ENCODE measurements around the gene TXNL4A. TPM values are rescaled to one million over a fixed set of nuclear protein-coding genes. Genes with fewer than 3 reads are reported as not detected.

The TXNL4A gene
- polyA plus RNA-seq, 1 experiment, result 131 TPM

DNA sequence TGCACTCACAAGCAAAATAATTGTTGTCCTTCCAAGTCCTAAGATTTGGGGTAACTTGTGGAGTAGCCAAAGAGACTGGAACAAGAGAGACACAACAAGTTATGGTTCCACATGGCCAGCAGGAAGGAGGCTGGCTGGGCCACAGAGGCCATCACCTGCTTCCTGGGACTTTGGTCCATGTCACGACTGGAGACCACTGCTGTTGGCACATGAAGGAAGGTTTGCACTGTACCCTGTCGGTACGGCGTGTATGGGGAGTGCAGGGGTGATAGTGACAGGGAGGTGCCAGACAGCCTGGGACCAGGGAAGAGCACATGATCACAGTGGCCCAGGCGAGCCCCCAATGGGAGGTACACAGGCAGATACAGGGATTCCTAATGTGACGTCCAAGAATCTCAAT lies 52.4 kb downstream of the TXNL4A start:
- ChIA-PET POLR2A (no interaction called here), CTCF (no interaction called here)
- TF ChIP-seq, protein P1, sequence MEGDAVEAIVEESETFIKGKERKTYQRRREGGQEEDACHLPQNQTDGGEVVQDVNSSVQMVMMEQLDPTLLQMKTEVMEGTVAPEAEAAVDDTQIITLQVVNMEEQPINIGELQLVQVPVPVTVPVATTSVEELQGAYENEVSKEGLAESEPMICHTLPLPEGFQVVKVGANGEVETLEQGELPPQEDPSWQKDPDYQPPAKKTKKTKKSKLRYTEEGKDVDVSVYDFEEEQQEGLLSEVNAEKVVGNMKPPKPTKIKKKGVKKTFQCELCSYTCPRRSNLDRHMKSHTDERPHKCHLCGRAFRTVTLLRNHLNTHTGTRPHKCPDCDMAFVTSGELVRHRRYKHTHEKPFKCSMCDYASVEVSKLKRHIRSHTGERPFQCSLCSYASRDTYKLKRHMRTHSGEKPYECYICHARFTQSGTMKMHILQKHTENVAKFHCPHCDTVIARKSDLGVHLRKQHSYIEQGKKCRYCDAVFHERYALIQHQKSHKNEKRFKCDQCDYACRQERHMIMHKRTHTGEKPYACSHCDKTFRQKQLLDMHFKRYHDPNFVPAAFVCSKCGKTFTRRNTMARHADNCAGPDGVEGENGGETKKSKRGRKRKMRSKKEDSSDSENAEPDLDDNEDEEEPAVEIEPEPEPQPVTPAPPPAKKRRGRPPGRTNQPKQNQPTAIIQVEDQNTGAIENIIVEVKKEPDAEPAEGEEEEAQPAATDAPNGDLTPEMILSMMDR (IDR thresholded peaks at IDR 0.05; ENCODE audit: low read depth, low read length), result no peak
- H3K27ac ChIP-seq (ENCODE audit: low read depth, low read length), result no peak overlapping the region
- H3K9me3 ChIP-seq (ENCODE audit: control insufficient read depth, insufficient read depth, low read length), result peaks cover 35% of the 10 kb centered on the region
- no peak for DNase-seq (ENCODE audit: low read depth, low spot score)
- H3K27me3 ChIP-seq (ENCODE audit: control insufficient read depth, insufficient read depth, low read length), result no peaks in the 10 kb centered on the region
- no peak overlapping the region for H3K4me3 ChIP-seq (ENCODE audit: low read depth, low read length)

DNA sequence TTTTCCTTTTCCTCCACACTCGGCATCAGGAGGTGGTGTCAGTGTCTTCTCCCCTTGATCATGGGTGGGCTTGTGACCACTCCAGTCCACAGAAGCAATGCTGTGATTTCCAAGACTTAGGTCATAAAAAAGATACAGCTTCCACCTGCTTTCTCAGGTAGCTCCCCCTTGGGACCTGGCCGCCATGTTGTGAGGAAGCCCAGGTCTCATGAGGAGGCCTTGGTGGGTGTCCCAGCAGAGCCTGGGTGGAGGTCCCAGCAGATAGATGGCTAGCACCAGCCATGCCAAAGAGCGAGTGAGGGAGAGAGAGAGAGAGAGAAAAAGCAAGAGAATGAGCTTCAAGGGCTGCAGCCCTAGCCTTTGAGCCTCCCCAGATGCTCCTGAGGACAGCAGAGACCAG lies 52.9 kb downstream of the TXNL4A start:
- no peak for DNase-seq (ENCODE audit: low read depth, low spot score)
- POLR2A ChIA-PET, result interaction anchor here (0.7 kb wide), 1 partner anchor 24 kb away, joined by 3 read pairs; no protein-coding TSS in a partner anchor
- H3K27me3 ChIP-seq (ENCODE audit: control insufficient read depth, insufficient read depth, low read length), result no peaks in the 10 kb centered on the region
- CTCF ChIA-PET, result no interaction called here
- no peak overlapping the region for H3K4me3 ChIP-seq (ENCODE audit: low read depth, low read length)
- H3K9me3 ChIP-seq (ENCODE audit: control insufficient read depth, insufficient read depth, low read length), result peaks cover 35% of the 10 kb centered on the region
- H3K27ac ChIP-seq (ENCODE audit: low read depth, low read length), result no peak overlapping the region
- TF ChIP-seq, protein P1 (IDR thresholded peaks at IDR 0.05; ENCODE audit: low read depth, low read length), result no peak

DNA sequence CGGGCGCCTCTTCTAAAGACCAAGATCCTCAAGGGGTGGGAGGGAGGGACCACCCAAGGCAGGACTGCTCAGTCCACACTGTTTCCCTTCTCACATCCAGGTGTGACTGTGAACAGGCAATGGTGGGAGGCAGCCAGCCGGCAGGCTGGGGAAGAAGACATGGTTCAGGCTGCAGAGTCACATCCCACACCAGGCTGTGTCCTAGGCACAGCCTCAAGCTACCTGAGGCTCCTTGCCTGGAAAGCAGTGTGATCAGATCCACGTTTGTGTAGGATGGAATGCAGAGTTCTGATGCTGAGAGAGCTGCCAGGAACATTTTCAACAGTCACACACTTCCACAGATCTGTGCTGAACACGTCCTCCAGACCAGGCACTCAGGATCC lies 53.3 kb downstream of the TXNL4A start:
- Histone ChIP-seq H3K4me3 (ENCODE audit: low read depth, low read length) (no peak overlapping the region), H3K27ac (ENCODE audit: low read depth, low read length) (no peak overlapping the region), H3K9me3 (ENCODE audit: control insufficient read depth, insufficient read depth, low read length) (peaks cover 35% of the 10 kb centered on the region), H3K27me3 (ENCODE audit: control insufficient read depth, insufficient read depth, low read length) (no peaks in the 10 kb centered on the region)
- TF ChIP-seq, protein P1 (IDR thresholded peaks at IDR 0.05; ENCODE audit: low read depth, low read length), result no peak
- CTCF ChIA-PET, result no interaction called here
- DNase-seq (ENCODE audit: low read depth, low spot score), result no peak
- POLR2A ChIA-PET, result interaction anchor here (0.7 kb wide), 1 partner anchor 25 kb away, joined by 3 read pairs; no protein-coding TSS in a partner anchor

DNA sequence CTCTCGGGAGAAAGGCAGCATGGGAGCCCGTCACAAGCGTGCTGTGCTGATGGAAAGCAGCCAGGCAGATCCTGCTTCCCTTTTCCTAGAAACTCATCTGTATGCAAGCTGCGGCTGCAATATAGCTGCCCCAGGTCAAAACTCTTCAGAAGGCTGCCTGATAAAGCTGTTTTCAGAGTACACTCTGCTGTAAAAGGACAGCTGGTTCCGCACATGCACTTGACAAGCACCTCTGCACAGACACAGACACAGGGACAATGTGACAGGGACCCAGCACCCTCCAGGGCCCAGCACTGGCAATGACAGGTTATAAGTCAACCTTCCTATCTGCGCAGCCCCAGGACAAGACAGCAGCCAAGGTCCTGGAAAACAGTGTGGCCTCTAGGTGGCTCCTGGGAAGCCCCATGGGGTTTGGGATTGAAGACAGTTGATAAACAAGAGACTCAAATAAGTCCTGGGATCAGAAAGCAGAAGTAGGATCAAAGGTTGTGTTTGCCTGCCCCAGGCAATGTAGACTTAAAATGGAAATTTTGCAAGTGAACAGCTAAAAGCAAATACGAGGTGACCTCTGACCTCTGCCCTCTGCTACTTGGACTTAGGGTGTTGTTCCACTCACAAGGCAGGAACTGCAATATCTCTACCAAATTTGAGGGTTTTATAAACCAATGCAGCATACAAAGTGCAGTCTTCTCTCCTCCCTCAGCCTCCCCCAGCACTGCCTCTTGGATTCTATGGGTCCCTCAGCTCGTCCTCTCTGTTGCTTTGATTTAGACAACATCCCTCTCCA lies 53.9 kb downstream of the TXNL4A start:
- Histone ChIP-seq H3K27me3 (ENCODE audit: control insufficient read depth, insufficient read depth, low read length) (no peaks in the 10 kb centered on the region), H3K9me3 (ENCODE audit: control insufficient read depth, insufficient read depth, low read length) (peaks cover 38% of the 10 kb centered on the region), H3K4me3 (ENCODE audit: low read depth, low read length) (no peak overlapping the region), H3K27ac (ENCODE audit: low read depth, low read length) (no peak overlapping the region)
- CTCF ChIA-PET, result no interaction called here
- DNase-seq (ENCODE audit: low read depth, low spot score), result no peak
- TF ChIP-seq, protein P1 (IDR thresholded peaks at IDR 0.05; ENCODE audit: low read depth, low read length), result no peak
- POLR2A ChIA-PET, result no interaction called here

DNA sequence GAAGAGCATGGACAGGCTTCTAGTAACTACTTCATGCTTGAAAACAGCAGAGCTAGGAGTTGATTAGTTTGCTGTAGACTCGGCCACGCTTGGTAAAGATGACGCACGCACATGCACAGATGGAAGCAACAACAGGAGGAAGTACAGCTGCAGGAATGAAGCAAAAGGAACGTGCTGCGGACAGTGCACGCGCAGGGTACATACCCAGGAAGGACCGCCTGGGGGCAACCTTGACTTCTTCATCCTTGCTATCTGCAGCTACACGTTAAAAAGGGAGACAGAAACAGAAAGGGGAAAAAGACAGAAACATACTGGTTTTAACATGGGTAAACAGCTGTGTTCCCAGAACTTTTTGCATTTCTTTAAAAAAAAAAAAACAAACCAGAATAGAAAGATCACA lies 54.6 kb downstream of the TXNL4A start:
- Histone ChIP-seq H3K27me3 (ENCODE audit: control insufficient read depth, insufficient read depth, low read length) (no peaks in the 10 kb centered on the region), H3K9me3 (ENCODE audit: control insufficient read depth, insufficient read depth, low read length) (peaks cover 43% of the 10 kb centered on the region), H3K4me3 (ENCODE audit: low read depth, low read length) (no peak overlapping the region), H3K27ac (ENCODE audit: low read depth, low read length) (no peak overlapping the region)
- ChIA-PET POLR2A (no interaction called here), CTCF (no interaction called here)
- DNase-seq (ENCODE audit: low read depth, low spot score), result no peak
- TF ChIP-seq, protein P1 (IDR thresholded peaks at IDR 0.05; ENCODE audit: low read depth, low read length), result no peak
